Esophagus squamous epithelium (tissue), 4 donors: ENCODE results near the gene FGF1.

Experiments used
- POLR2A ChIP-seq, 4 donors: fragments of 450-650 bp; IDR thresholded peaks; one replicate each; pipeline ENCODE4 v1.6.1; 2017; ENCODE audit warnings: antibody characterized with exemption in 4 of 4, mild to moderate bottlenecking in 4 of 4, moderate library complexity in 3 of 4
- TF ChIP-seq, protein P1 (sequence below), 6 experiments: fragments of 450-650 bp in 4 of 6; fragments of 200-600 bp in 2 of 6; sonication (generic) in 2 of 6; IDR thresholded peaks; one replicate each; pipeline ENCODE4 v1.5.1; 2016 to 2019; ENCODE audit warnings: antibody characterized with exemption in 6 of 6, mild to moderate bottlenecking in 4 of 6, moderate library complexity in 4 of 6

DNA sequence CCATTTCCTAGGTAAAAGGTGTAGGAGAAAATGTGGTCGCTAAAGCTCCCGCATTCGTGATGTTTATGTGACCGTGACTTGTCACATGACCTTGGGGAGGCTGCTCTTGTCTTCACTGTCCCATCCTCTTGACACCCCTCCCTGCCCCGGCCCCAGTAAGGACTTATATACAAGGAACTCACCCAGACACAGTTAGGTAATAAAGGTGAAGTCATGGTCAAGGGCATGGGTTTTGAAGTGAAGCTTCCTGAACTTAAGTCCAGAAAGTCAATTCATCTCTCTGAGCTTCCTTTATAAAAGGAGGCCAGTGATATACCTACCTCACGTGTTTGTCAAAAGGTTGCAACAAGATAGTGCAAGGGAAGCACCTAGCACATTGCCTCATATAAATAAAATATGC is 17.6 kb downstream of the FGF1 start:
- TF ChIP-seq POLR2A (IDR thresholded peaks at IDR 0.05), result no peak
- TF ChIP-seq, protein P1, sequence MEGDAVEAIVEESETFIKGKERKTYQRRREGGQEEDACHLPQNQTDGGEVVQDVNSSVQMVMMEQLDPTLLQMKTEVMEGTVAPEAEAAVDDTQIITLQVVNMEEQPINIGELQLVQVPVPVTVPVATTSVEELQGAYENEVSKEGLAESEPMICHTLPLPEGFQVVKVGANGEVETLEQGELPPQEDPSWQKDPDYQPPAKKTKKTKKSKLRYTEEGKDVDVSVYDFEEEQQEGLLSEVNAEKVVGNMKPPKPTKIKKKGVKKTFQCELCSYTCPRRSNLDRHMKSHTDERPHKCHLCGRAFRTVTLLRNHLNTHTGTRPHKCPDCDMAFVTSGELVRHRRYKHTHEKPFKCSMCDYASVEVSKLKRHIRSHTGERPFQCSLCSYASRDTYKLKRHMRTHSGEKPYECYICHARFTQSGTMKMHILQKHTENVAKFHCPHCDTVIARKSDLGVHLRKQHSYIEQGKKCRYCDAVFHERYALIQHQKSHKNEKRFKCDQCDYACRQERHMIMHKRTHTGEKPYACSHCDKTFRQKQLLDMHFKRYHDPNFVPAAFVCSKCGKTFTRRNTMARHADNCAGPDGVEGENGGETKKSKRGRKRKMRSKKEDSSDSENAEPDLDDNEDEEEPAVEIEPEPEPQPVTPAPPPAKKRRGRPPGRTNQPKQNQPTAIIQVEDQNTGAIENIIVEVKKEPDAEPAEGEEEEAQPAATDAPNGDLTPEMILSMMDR (IDR thresholded peaks at IDR 0.05), result no peak
